ENCODE results near the gene SRD5A3. TPM values are rescaled to one million over a fixed set of nuclear protein-coding genes. Genes with fewer than 3 reads are reported as not detected.

The SRD5A3 gene
- total RNA-seq = 10 to 100 TPM; 11.0 to 18.7 (median 15.5) TPM

- no peak for TF ChIP-seq CTCF (IDR thresholded peaks at IDR 0.05; ENCODE audit: low read depth)
Measured at GRCh38 chr4:55345980-55346850, at the start of gene SRD5A3. Gene SRD5A3 (plus strand): TSS chr4:55346242. CDS start chr4:55346337, 95 bp downstream.

DNA sequence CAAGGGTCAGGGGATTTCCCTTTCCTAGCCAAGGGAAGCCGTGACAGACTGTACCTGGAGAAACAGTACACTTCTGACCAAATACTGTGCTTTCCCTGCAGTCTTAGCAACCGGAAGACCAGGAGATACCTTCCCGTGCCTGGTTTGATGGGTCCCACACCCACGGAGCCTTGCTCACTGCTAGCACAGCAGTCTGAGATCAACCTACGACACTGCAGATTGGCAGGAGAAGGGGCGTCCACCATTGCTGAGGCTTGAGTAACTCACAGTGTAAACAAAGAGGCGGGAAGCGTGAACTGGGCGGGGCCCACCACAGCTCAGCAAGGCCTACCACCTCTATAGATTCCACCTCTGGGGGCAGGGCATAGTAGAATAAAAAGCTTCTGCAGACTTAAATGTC lies 48.7 kb upstream of the SRD5A3 start:
- TF ChIP-seq CTCF (IDR thresholded peaks at IDR 0.05; ENCODE audit: low read depth) = no peak

DNA sequence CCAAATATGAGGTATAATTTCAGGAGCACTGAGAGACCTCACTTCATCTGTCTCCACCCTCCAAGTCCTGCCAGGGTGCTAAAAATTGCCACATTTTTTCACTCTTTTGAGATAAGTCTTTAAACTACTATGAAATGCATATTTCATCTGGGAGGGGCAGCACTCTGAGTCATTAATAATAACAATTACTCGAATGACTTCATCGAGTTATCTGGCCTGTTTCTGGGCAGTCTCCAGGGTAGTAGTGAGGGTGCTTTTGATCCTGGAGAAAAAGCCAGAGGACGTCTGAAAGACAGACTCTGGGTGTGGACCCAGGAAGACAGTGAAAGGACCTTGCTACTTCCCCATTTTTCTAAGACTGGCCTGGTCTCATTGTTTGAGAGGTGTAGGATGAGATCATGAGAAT lies 42.3 kb upstream of the SRD5A3 start:
- no peak for TF ChIP-seq CTCF (IDR thresholded peaks at IDR 0.05; ENCODE audit: low read depth)

GRCh38 chr4:55304303-55304702 lies 41.7 kb upstream of the SRD5A3 start:
- no peak for TF ChIP-seq CTCF (IDR thresholded peaks at IDR 0.05; ENCODE audit: low read depth)

DNA sequence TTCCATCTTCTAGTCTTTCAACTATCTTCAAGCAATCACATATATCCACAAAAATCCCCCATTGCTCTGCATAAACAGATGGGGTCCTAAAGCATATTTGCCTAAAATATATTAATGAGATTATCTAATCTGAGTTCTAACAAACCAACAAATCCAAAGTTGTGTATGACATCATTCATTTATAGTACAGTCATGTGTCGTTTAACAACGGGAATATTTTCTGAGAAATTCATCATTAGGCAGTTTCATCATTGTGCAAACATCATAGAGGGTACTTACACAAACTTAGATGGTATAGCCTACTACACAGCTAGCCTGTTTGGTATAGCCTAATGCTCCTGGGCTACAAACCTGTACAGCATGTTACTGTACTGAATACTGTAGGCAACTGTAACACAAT lies 38.0 kb upstream of the SRD5A3 start:
- TF ChIP-seq CTCF (IDR thresholded peaks at IDR 0.05; ENCODE audit: low read depth) = no peak

DNA sequence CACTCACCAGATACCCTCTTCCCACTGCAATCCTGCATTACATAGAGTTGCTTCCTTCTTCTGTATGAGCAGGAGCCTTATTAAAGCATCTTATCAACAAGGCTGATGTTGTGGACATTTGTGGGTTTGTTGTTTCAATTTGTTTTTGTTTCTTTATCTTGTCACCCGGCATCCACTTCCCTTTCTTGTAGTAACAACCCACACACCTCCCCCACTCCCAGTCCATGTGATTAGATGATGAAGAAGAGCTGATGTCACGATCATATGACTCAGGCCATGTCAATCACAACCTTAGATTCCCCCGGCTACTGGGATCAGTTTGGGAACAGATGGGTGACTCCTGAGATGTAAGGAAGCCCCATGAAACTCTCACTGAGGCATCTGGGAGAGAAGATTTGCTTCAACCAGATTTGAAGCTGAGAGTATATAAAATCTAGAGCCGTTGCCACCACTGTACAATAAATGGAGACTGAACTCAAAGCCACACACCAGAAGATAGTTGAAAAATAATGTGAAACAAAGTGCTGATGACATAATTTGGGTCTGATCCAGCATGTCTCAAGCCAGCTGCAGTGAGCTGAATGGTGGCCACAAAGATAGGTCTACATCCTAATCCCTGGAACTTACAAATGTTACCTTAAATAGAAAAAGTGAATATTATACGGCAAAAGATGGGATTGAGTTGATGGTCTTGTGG lies 34.1 kb upstream of the SRD5A3 start:
- TF ChIP-seq CTCF (IDR thresholded peaks at IDR 0.05; ENCODE audit: low read depth) = no peak

GRCh38 chr4:55312489-55313101 lies 33.4 kb upstream of the SRD5A3 start:
- TF ChIP-seq CTCF (IDR thresholded peaks at IDR 0.05; ENCODE audit: low read depth) = no peak

Measured in subcutaneous adipose tissue (tissue), 4 donors.